ENCODE data around the gene PPP2R2D. TPM values are rescaled to one million over a fixed set of nuclear protein-coding genes. Genes with fewer than 3 reads are reported as not detected.
"Not testable (repeated sequence)": the region's sequence is repeated elsewhere in the genome, so short reads cannot be mapped to it uniquely, and the experiment has no call there.

The PPP2R2D gene
- total RNA-seq, 2 donors from 2014 or later: 43.1 to 52.4 TPM

- Histone ChIP-seq H3K9me3 (no peaks in the 10 kb centered on the region), H3K27me3 (no peaks in the 10 kb centered on the region), H3K36me3 (replicated peaks in 1 of 2; ENCODE audit: insufficient read depth in 1 of 2, low read depth in 2 of 2) (peaks cover 0 to 15% of the 10 kb centered on the region in 2 donors), H3K4me3 (no peak overlapping the region), H3K27ac (peak overlapping the region; percentile 40 to 96 (median 88)), H3K4me1 (peaks cover 81% of the 10 kb centered on the region)
- no peak for TF ChIP-seq CTCF (IDR thresholded peaks at IDR 0.05)
- no peak for TF ChIP-seq POLR2A (IDR thresholded peaks at IDR 0.05)
- DNase-seq (peak in 3 of 4 donors; percentile 4 to 14 (median 14)), ATAC-seq (no peak)
- intact Hi-C loops (cut with DNase I): no loop called here
- WGBS, 2 donors: 97% methylated on average over 14 of the region's 14 CpGs
Measured at GRCh38 chr10:131946880-131947279, 46.1 kb downstream of the PPP2R2D start.

- TF ChIP-seq CTCF (IDR thresholded peaks at IDR 0.05) (no peak), POLR2A (IDR thresholded peaks at IDR 0.05) (no peak)
- no peaks in the 10 kb centered on the region for H3K27me3 ChIP-seq
- no peak overlapping the region for H3K4me3 ChIP-seq
- DNase-seq: peak in 3 of 4 donors; percentile 1 to 10 (median 9)
- whole genome bisulfite sequencing, 2 donors: 85 to 88% methylated on average over 17 to 18 of the region's 18 CpGs
- H3K27ac ChIP-seq: peak overlapping the region in 3 of 4 donors; percentile 86 to 96 (median 90)
- peaks cover 0 to 15% of the 10 kb centered on the region in 2 donors for H3K36me3 ChIP-seq (replicated peaks in 1 of 2; ENCODE audit: insufficient read depth in 1 of 2, low read depth in 2 of 2)
- intact Hi-C loops (cut with DNase I): no loop called here
- H3K4me1 ChIP-seq: peaks cover 81% of the 10 kb centered on the region
- ATAC-seq: no peak
- no peaks in the 10 kb centered on the region for H3K9me3 ChIP-seq
Measured at GRCh38 chr10:131947631-131948347, 47.0 kb downstream of the PPP2R2D start.

GRCh38 chr10:131948501-131948900, 47.7 kb downstream of the PPP2R2D start:
- Histone ChIP-seq H3K27me3 (no peaks in the 10 kb centered on the region), H3K4me3 (no peak overlapping the region), H3K27ac (peak overlapping the region; percentile 86 to 96 (median 91)), H3K36me3 (replicated peaks in 1 of 2; ENCODE audit: insufficient read depth in 1 of 2, low read depth in 2 of 2) (peaks cover 0 to 15% of the 10 kb centered on the region in 2 donors), H3K4me1 (peaks cover 76% of the 10 kb centered on the region), H3K9me3 (no peaks in the 10 kb centered on the region)
- TF ChIP-seq POLR2A (IDR thresholded peaks at IDR 0.05) (no peak), CTCF (IDR thresholded peaks at IDR 0.05) (no peak)
- DNase-seq: peak in 3 of 4 donors; percentile 15 to 34 (median 30)
- WGBS, 2 donors: 36% methylated on average over 6 of the region's 6 CpGs
- intact Hi-C loops (cut with DNase I): no loop called here
- no peak for ATAC-seq

- H3K27me3 ChIP-seq: no peaks in the 10 kb centered on the region
- no peaks in the 10 kb centered on the region for H3K9me3 ChIP-seq
- intact Hi-C loops (cut with DNase I): no loop called here
- peak; percentile 92 for ATAC-seq
- TF ChIP-seq POLR2A (IDR thresholded peaks at IDR 0.05) (peak in 2 of 3 donors; percentile 66 to 70), CTCF (IDR thresholded peaks at IDR 0.05) (peak in 2 of 7 experiments; percentile 12 to 16)
- peak; percentile 94 to 97 (median 95) for DNase-seq
- peaks cover 68% of the 10 kb centered on the region for H3K4me1 ChIP-seq
- 35 to 48% methylated on average over 12 to 21 of the region's 23 CpGs for WGBS, 2 donors
- no peak overlapping the region for H3K4me3 ChIP-seq
- H3K27ac ChIP-seq: peak overlapping the region; percentile 86 to 96 (median 91)
- H3K36me3 ChIP-seq (replicated peaks in 1 of 2; ENCODE audit: insufficient read depth in 1 of 2, low read depth in 2 of 2): peaks cover 0 to 15% of the 10 kb centered on the region in 2 donors
Measured at GRCh38 chr10:131949041-131949862, 48.4 kb downstream of the PPP2R2D start.

- H3K4me3 ChIP-seq; H3K27me3 ChIP-seq; intact Hi-C loops (cut with DNase I); H3K9me3 ChIP-seq: not testable (repeated sequence)
- peak; percentile 16 for ATAC-seq
- 21 to 35% methylated on average over 5 of the region's 7 CpGs for WGBS, 2 donors
- Histone ChIP-seq H3K36me3 (replicated peaks in 1 of 2; ENCODE audit: insufficient read depth in 1 of 2, low read depth in 2 of 2) (peaks cover 0 to 15% of the 10 kb centered on the region in 2 donors), H3K4me1 (peaks cover 62% of the 10 kb centered on the region), H3K27ac (peak overlapping the region; percentile 75 to 96 (median 86))
- DNase-seq: peak in 3 of 4 donors; percentile 22 to 57 (median 28)
Measured at GRCh38 chr10:131949908-131950307, 49.1 kb downstream of the PPP2R2D start.

All from body of pancreas (tissue), 4 donors.